Mononuclear cell (primary cell): ENCODE results near the gene USP43. TPM values are rescaled to one million over a fixed set of nuclear protein-coding genes. Genes with fewer than 3 reads are reported as not detected.

ENCODE experiments used
- H3K27me3 ChIP-seq: 2 replicates; pipeline ENCODE4 v1.6.0; 2011; ENCODE audit warnings: low read length, control low read depth; ENCODE audit not compliant: insufficient read depth
- H3K4me1 ChIP-seq: 2 replicates; pipeline ENCODE4 v1.5.1; 2011; ENCODE audit warnings: mild to moderate bottlenecking, low read length, control low read depth; ENCODE audit not compliant: insufficient read depth
- H3K4me3 ChIP-seq: 2 replicates; pipeline ENCODE4 v1.5.1; 2011; ENCODE audit warnings: mild to moderate bottlenecking, low read length, moderate library complexity
- H3K9me3 ChIP-seq: 2 replicates; pipeline ENCODE4 v1.5.1; 2011; ENCODE audit warnings: low read depth, mild to moderate bottlenecking, control low read depth, low read length
- total RNA-seq: library from RNA; depleted of rRNA; stranded (reverse); fragments of >200 nt; gene quantifications from one replicate; pipeline ENCODE4 v1.2.3, GENCODE V29; 2012

Gene USP43
- total RNA-seq, 1 donor = 0.21 TPM

DNA sequence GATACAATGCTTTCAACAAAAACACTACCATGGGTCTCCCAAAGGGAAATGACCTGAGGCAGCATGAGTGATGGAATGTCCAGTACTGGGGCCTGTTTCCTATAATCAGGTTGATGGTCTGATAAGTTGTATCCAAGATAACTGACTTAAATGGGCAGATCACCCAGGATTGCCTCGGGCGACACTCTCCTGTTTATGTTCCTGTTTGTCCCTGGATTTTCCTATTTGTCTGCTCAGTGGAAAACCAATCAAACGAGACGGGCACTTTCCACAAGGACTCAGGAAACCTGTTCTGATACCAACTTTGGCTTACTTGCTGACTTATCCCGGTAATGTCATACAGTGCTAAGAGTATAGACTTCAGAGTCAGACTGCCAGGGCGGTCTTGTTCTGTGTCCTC lies 27.4 kb downstream of the USP43 start:
- Histone ChIP-seq H3K27me3 (no peaks in the 10 kb centered on the region), H3K4me3 (no peak overlapping the region), H3K4me1 (no peaks in the 10 kb centered on the region), H3K9me3 (no peaks in the 10 kb centered on the region)

DNA sequence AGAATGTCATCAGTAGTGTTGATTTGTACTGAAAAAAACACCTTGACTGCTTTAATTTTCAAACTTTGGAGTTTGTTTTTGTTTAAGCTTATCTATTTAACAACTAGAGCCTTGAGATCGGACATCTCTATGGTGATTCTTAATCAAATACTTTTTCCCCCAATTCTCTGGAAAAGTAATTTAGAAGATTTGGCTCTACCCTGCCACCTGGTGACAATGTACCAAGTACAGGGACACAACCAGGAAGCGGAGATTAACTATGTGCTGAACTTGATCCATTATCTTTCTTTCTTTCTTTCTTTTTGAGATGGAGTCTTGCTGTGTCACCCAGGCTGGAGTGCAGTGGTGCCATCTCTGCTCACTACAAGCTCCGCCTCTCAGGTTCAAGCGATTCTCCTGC lies 30.8 kb downstream of the USP43 start:
- Histone ChIP-seq H3K4me3 (no peak overlapping the region), H3K9me3 (peaks cover 8% of the 10 kb centered on the region), H3K4me1 (no peaks in the 10 kb centered on the region), H3K27me3 (no peaks in the 10 kb centered on the region)

DNA sequence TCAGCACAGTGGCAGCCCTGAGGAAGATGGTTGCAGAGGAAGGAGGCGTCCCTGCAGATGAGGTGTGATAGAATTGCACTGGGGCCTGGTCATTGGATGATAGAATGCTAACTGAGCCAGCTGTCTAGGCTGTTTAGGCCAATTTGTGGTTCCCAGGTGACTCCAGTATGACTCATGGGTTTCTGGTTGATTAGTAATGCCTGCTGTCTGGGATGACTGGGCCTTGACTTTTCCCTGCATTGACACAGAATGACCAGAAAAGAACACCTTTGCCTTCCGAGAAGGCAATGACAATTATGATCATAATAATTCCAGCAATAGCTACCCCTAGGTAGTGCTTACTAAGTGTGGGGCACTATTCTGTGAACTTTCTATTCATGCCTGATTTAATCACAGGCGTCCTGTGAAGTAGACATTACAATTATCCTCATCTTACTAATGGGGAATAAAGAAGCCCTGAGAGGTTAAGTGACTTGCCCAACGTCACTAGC lies 31.5 kb downstream of the USP43 start:
- Histone ChIP-seq H3K4me3 (no peak overlapping the region), H3K4me1 (no peaks in the 10 kb centered on the region), H3K27me3 (no peaks in the 10 kb centered on the region), H3K9me3 (peaks cover 8% of the 10 kb centered on the region)

DNA sequence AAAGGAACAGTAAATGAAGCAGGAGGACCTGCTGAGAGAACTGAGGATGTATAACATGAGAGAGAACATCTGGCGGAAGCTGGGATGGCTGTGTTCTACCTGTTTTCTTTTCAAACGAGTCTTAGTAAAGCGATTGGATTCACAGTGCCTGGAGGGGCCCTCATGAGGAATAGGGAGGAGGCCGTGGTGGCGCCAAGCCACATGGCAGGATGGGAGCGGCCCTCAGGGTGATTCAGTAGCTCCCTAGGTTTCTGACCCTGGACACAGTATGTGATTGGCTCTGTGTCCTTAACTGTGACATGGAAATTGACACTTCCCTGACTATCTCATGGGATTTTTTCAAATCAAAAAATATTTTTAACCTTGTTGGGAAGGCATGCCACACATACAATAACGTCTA lies 32.1 kb downstream of the USP43 start:
- no peak overlapping the region for H3K4me3 ChIP-seq
- no peaks in the 10 kb centered on the region for H3K4me1 ChIP-seq
- no peaks in the 10 kb centered on the region for H3K27me3 ChIP-seq
- H3K9me3 ChIP-seq = peaks cover 8% of the 10 kb centered on the region

DNA sequence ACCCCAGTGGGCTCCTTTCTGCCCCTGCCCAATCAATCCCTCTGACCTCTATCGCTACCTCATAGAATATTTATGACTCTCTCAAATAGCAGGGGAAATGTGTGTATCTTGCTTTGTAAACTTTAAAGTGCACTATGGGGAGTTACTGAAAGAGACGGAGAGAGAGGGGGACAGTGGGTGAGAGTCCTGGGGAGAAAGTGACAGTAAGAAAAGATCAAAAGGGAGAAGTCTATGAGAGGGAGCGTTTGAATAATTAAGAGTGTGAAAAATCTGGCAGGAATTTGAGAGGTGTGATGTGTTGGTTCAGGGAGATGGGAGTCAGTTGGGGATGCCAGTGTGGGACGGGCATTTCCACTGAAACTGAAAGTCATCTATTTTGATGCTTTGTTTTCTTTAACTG lies 32.6 kb downstream of the USP43 start:
- Histone ChIP-seq H3K4me3 (no peak overlapping the region), H3K27me3 (no peaks in the 10 kb centered on the region), H3K9me3 (peaks cover 8% of the 10 kb centered on the region), H3K4me1 (no peaks in the 10 kb centered on the region)

DNA sequence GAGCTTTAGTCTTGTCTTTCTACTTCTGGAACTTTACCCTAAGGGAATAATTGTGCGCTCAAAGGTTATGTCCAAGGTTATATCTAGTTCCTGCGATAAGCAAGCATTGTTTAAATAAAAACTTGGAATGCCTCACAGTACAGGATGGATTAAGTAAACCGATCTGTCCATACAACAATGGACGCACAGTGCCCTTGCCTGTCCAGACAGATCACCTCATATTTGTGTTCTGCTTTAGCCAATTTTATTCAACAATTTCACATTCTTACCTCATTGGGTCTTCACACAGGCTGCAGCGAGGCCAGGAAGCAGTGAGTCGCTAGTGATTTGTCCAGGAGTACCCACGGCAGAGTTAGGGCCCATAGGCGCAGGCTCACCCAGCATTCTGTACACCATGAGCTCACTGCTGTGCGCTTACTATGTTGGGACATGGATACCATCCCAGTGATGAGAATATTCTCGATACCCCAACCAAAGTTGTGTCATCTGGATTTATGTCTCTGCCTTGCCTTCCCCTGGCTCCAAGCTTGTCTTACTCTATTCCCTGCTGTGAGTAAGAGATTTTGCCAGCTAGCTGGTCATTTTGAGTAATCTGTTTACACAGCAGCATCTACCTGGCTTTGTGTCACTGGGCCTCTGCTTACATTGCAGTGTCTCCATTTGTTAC lies 39.8 kb downstream of the USP43 start:
- Histone ChIP-seq H3K4me3 (no peak overlapping the region), H3K27me3 (no peaks in the 10 kb centered on the region), H3K4me1 (no peaks in the 10 kb centered on the region), H3K9me3 (peaks cover 4% of the 10 kb centered on the region)

DNA sequence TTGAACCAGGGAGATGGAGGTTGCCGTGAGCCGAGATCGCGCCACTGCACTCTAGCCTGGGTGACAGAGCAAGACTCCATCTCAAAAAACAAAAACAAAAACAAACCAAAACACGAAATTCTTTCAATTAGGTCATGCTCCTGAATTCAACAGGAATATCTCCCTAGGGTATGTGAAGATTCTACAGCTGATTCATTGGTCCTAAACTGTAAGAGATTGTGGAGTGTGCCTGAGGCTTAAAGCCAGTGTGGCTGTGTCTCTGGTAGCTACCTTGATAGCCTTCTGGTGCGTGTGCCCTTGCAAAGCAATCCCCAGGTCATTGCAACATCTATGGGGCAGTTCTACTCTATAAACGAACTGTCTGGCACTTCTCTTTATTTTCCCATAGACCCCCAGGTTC lies 48.4 kb downstream of the USP43 start:
- H3K9me3 ChIP-seq = no peaks in the 10 kb centered on the region
- no peaks in the 10 kb centered on the region for H3K4me1 ChIP-seq
- H3K4me3 ChIP-seq = no peak overlapping the region
- no peaks in the 10 kb centered on the region for H3K27me3 ChIP-seq

DNA sequence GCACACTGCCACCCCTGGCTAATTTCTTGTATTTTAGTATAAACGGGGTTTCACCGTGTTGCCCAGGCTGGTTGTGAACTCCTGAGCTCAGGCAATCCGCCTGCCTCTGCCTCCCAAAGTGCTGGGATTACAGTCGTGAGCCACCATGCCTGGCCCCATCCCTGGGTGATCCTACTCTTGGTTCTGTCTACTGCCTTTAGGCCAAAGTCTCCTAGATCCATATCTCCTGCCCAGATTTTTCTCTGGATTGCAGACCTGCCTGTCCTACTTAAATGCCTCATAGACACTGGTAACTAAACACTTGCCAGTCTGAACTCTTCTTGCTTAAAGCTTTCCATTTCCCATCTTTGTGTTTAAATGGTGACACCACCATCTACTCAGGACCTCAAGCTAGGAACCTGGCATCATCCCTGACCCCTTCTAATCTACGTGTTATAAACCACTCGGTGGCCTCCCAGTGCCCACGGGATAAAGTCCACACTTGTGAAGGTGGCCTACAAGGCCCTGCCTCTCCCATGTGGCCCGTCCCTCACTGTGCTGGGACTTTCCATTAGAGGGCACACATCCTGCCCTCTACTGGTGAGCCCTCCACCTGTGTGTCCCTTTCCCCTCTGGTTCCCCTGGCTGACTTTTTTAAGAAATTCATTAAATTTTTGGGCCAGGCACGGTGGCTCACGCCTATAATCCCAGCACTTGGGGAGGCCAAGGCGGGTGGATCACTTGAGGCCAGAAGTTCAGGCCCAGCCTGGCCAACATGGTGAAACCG lies 51.1 kb downstream of the USP43 start:
- no peak overlapping the region for H3K4me3 ChIP-seq
- H3K9me3 ChIP-seq = no peaks in the 10 kb centered on the region
- no peaks in the 10 kb centered on the region for H3K4me1 ChIP-seq

DNA sequence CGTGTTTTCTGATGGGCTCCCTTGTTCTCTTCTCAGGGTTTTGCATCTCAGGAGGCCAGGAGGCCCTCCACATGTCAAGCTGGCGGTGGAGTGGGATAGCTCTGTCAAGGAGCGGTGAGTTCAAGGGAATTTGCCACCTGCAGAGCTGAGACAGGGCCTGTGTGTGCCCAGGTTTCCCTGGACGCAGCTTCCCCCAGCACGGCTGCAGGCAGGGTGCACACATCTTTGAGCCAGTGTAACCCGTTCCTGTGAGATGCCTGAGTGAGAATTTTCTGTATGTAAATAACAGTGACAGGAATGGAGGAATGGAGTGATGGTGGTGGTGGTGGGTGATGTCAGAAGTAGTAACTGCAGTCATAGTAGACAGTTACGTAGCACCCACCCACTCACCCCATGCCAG lies 54.8 kb downstream of the USP43 start:
- Histone ChIP-seq H3K4me3 (no peak overlapping the region), H3K9me3 (no peaks in the 10 kb centered on the region), H3K4me1 (no peaks in the 10 kb centered on the region), H3K27me3 (no peaks in the 10 kb centered on the region)

More for the DNA sequence above, 51.1 kb downstream of the USP43 start:
- H3K27me3 ChIP-seq = no peaks in the 10 kb centered on the region

DNA sequence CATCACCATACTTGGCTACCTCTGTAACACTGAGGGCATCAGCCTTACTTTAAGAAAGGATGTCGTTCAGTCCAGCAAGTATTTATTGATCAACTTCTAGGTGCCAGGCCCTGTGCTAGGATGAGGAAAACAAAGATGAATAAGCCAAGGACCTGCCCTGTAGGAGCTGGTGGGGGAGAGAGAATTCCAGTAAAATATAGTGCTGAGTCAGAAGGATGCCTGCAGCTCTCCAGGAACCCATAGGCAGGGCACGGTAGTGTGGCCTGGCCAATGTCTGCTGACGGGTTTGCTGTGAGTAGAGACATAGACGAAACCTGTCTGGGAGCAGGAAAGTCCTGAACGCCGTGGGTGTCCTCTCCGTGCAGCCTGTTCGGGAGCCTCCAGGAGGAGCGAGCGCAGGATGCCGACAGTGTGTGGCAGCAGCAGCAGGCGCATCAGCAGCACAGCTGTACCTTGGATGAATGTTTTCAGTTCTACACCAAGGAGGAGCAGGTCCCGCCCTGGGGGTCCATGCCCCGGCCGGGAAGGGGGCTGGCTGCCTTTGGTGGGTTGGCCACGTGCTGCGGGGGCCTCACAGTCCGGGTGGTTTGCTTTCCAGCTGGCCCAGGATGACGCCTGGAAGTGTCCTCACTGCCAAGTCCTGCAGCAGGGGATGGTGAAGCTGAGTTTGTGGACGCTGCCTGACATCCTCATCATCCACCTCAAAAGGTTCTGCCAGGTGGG lies 55.6 kb downstream of the USP43 start:
- H3K4me1 ChIP-seq = no peaks in the 10 kb centered on the region
- H3K9me3 ChIP-seq = no peaks in the 10 kb centered on the region
- H3K4me3 ChIP-seq = no peak overlapping the region
- H3K27me3 ChIP-seq = no peaks in the 10 kb centered on the region

DNA sequence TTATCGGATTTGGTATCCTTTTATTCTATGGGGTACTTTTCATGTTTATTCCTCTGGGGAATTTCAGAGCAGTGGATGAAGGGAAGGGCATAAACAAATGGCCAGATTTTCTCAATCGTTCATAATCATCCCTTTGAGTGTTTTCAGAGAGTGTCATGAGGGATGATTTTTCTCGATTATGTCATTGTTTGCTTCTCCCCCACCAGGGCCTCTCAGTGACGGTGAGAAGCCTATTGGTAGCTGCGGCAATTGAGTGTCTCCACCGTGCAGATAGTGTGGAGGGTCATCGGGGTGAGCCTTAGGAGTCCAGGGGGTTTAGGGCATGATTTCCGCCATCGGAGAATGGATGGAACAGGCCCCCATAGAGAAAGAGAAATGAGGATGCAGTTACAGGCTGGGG lies 57.2 kb downstream of the USP43 start:
- Histone ChIP-seq H3K4me1 (no peaks in the 10 kb centered on the region), H3K9me3 (no peaks in the 10 kb centered on the region), H3K27me3 (no peaks in the 10 kb centered on the region), H3K4me3 (no peak overlapping the region)

DNA sequence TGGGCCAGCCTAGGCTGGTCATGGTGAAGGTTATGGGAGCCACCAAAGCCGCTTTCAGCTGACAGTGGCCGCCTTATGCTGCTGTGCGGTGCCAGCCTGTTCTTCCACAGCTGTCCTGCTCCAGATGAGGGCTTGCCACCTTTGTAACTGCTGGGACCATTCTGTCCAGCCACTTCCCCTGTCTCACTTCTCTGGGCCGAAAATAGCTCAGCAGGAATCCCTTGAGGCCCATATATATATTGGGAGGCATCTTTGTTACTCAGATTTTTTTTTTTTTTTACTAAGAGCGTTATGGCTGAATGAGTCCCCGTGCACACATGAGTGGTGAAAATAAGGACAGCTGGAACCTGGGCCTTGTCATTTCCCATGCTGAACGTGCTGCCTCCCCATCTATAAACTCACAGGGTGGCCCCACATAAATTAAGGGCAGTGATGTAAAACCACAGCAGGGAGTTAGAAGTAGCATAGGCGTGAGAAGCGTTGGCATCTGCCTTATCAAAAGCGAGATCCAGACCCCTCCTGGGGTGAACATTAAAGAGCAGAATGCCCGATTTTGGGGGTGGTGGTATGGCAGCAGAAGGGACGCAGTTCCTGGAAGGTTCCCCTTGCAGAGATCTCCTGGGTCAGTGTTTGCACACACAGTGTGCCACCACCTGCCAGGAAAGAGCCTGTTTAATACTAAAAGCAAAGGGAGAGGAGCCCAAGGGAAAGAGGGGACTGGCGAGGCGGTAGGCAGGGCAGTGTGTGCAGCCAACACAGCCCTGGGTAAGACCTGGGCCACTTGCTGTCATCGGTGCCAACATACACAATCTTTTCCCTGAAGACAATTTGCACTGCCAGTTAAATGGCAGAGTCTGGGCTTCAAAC lies 57.8 kb downstream of the USP43 start:
- H3K27me3 ChIP-seq = no peaks in the 10 kb centered on the region

DNA sequence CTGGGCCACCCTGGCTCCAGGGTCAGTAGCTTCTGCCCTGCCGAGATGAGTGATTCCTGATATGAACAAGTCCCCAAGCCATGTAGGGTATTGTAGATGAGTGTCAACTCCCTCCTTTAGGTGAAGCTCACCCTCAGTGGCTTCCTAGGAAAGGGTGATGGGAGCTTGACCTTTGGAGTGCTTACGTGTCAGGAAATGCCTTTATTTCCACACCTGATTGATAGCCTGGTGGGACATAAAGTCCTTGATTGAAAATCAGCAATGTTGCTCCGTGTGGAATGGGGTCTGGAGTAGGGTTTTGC lies 58.4 kb downstream of the USP43 start:
- Histone ChIP-seq H3K4me3 (no peak overlapping the region), H3K9me3 (no peaks in the 10 kb centered on the region), H3K27me3 (no peaks in the 10 kb centered on the region), H3K4me1 (no peaks in the 10 kb centered on the region)

More for the DNA sequence above, 57.8 kb downstream of the USP43 start:
- Histone ChIP-seq H3K4me1 (no peaks in the 10 kb centered on the region), H3K4me3 (no peak overlapping the region), H3K9me3 (no peaks in the 10 kb centered on the region)

DNA sequence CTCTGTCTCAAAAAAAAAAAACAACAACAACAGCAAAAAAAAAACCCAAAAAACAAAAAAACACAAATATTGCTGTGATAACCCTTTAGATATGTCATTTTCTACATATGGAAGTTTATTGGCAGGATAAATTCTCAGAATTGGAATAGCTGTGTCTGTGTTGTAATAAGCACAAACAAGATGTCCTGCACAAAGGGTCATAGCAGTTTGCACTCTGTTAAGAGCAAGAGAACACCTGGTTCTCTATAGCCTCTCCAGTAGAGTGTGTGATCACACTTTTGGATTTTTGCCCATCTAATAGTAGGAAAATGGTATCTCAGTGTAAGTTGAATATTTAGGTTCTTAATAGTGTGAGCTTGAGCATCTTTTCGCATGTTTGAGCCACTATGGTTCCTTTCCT lies 60.4 kb downstream of the USP43 start:
- Histone ChIP-seq H3K9me3 (no peaks in the 10 kb centered on the region), H3K4me3 (no peak overlapping the region), H3K4me1 (no peaks in the 10 kb centered on the region), H3K27me3 (no peaks in the 10 kb centered on the region)

DNA sequence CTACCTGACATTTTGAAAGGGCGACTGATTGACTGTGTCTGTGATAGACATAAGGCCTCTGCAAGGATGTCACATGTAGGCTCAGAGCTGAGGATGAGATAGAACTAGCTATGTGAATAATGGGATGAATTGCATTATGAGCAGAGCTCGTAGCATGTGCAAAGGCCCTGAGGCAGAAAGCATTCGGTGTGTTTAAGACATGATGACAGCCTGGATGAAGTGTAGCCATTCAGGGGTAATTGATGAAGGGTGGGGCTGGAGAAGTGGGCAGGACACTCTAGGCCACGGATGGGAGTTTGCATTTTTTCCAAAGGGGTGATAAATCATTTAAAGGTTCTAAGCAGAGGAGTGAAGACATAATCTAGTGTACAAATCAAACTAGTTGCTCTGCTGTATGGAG lies 62.6 kb downstream of the USP43 start:
- Histone ChIP-seq H3K27me3 (no peaks in the 10 kb centered on the region), H3K4me1 (no peaks in the 10 kb centered on the region), H3K4me3 (no peak overlapping the region), H3K9me3 (no peaks in the 10 kb centered on the region)
